ENCODE measurements around the gene TCERG1L.

DNA sequence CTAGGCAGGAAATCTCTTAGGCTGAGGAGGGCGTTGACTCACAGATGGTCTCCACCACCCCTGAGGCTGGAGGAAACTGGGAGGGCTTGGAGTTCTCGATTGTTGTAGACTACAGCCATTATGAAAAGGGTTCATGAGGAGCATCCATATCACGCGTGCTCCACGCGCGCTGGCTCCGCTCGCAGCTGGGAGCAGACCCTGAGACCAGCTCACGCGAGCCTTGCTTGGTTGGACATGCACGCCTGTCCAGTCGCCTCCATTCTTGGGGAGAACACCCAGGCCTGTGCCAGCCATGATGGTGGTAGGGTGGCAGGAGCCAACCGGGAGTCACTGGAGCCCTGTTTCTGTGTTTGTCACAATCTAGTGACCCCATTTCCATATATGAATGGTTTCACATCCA, 139.1 kb downstream of the TCERG1L start:
- TF ChIP-seq TCF7 (CRISPR knock-in tag; IDR thresholded peaks at IDR 0.05; ENCODE audit: low read depth) (no peak), IRF2 (CRISPR knock-in tag; IDR thresholded peaks at IDR 0.05; ENCODE audit: borderline replicate concordance, low read depth) (no peak), NR1H2 (CRISPR knock-in tag; IDR thresholded peaks at IDR 0.05) (no peak), SP1 (CRISPR knock-in tag; conservative IDR thresholded peaks at IDR 0.05) (no peak), OVOL2 (CRISPR knock-in tag; IDR thresholded peaks at IDR 0.05; ENCODE audit: borderline replicate concordance) (no peak), ELF4 (CRISPR knock-in tag; IDR thresholded peaks at IDR 0.05; ENCODE audit: low read depth) (no peak), PRDM15 (CRISPR knock-in tag; IDR thresholded peaks at IDR 0.05) (no peak), ESRRA (CRISPR knock-in tag; IDR thresholded peaks at IDR 0.05; ENCODE audit: borderline replicate concordance) (no peak), ZNF423 (CRISPR knock-in tag; IDR thresholded peaks at IDR 0.05) (no peak)
- TF ChIP-seq, protein P1, sequence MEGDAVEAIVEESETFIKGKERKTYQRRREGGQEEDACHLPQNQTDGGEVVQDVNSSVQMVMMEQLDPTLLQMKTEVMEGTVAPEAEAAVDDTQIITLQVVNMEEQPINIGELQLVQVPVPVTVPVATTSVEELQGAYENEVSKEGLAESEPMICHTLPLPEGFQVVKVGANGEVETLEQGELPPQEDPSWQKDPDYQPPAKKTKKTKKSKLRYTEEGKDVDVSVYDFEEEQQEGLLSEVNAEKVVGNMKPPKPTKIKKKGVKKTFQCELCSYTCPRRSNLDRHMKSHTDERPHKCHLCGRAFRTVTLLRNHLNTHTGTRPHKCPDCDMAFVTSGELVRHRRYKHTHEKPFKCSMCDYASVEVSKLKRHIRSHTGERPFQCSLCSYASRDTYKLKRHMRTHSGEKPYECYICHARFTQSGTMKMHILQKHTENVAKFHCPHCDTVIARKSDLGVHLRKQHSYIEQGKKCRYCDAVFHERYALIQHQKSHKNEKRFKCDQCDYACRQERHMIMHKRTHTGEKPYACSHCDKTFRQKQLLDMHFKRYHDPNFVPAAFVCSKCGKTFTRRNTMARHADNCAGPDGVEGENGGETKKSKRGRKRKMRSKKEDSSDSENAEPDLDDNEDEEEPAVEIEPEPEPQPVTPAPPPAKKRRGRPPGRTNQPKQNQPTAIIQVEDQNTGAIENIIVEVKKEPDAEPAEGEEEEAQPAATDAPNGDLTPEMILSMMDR (IDR thresholded peaks at IDR 0.05): no peak
- TF ChIP-seq, protein P2, sequence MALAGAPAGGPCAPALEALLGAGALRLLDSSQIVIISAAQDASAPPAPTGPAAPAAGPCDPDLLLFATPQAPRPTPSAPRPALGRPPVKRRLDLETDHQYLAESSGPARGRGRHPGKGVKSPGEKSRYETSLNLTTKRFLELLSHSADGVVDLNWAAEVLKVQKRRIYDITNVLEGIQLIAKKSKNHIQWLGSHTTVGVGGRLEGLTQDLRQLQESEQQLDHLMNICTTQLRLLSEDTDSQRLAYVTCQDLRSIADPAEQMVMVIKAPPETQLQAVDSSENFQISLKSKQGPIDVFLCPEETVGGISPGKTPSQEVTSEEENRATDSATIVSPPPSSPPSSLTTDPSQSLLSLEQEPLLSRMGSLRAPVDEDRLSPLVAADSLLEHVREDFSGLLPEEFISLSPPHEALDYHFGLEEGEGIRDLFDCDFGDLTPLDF (CRISPR knock-in tag; IDR thresholded peaks at IDR 0.05): no peak
- TF ChIP-seq, protein P3, sequence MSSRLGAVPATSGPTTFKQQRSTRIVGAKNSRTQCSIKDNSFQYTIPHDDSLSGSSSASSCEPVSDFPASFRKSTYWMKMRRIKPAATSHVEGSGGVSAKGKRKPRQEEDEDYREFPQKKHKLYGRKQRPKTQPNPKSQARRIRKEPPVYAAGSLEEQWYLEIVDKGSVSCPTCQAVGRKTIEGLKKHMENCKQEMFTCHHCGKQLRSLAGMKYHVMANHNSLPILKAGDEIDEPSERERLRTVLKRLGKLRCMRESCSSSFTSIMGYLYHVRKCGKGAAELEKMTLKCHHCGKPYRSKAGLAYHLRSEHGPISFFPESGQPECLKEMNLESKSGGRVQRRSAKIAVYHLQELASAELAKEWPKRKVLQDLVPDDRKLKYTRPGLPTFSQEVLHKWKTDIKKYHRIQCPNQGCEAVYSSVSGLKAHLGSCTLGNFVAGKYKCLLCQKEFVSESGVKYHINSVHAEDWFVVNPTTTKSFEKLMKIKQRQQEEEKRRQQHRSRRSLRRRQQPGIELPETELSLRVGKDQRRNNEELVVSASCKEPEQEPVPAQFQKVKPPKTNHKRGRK (CRISPR knock-in tag; IDR thresholded peaks at IDR 0.05; ENCODE audit: borderline replicate concordance): no peak
- TF ChIP-seq, protein P4, sequence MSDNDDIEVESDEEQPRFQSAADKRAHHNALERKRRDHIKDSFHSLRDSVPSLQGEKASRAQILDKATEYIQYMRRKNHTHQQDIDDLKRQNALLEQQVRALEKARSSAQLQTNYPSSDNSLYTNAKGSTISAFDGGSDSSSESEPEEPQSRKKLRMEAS (CRISPR knock-in tag; IDR thresholded peaks at IDR 0.05): no peak

Measured in WTC11 (cell line).